Inferior parietal cortex (tissue), 1 donor: ENCODE data around the gene RAD9A.

ENCODE experiments used
- DNase-seq: peaks from one replicate; pipeline ENCODE4 v3.0.0-alpha.2; 2016; ENCODE audit errors: extremely low spot score

The RAD9A gene

GRCh38 chr11:67440229-67441097, 48.7 kb downstream of the RAD9A start:
- no peak for DNase-seq

GRCh38 chr11:67441098-67441563, 49.3 kb downstream of the RAD9A start:
- no peak for DNase-seq

- DNase-seq: no peak
Observed at GRCh38 chr11:67441731-67442351, 50.1 kb downstream of the RAD9A start.

- no peak for DNase-seq
Observed at GRCh38 chr11:67442504-67443404, 51.0 kb downstream of the RAD9A start.

DNA sequence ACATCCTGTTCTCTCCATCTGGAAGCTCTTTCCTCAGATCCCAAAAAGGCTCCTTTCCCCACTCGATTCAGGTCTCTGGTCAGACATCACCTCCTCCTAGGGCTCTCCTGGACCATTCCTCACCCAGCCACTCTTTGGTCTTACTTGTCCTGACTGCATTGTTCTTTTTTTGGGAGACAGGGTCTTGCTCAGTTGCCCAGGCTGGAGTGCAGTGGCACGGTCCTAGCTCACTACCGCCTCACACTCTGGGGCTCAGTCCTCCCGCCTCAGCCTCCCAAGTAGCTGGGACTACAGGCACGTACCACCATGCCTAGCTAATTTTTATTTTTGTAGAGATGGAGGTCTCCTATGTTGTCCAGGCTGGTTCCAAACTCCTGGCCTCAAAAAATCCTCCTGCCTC, 53.7 kb downstream of the RAD9A start:
- no peak for DNase-seq
